WTC11 (cell line): ENCODE data around the gene FCHSD2. TPM values are rescaled to one million over a fixed set of nuclear protein-coding genes. Genes with fewer than 3 reads are reported as not detected.

Experiments
- CBFB ChIP-seq: sonication (generic); formaldehyde crosslinking; IDR thresholded peaks from 2 replicates; pipeline ENCODE4 v1.8.1; 2022; ENCODE audit warnings: mild to moderate bottlenecking, low read depth, missing genetic modification reagents
- CREM ChIP-seq: sonication (generic); formaldehyde crosslinking; IDR thresholded peaks from 2 replicates; pipeline ENCODE4 v1.8.1; 2022; ENCODE audit warnings: mild to moderate bottlenecking, missing genetic modification reagents, moderate library complexity
- CTCF ChIP-seq: fragments of 200-600 bp; IDR thresholded peaks from 2 replicates; pipeline ENCODE4 v1.8.0; 2022; ENCODE audit warnings: antibody characterized with exemption
- E2F5 ChIP-seq: sonication (generic); formaldehyde crosslinking; IDR thresholded peaks from 2 replicates; pipeline ENCODE4 v1.8.1; 2022; ENCODE audit warnings: mild to moderate bottlenecking, moderate library complexity, missing genetic modification reagents
- ESRRA ChIP-seq: sonication (generic); formaldehyde crosslinking; IDR thresholded peaks from 2 replicates; pipeline ENCODE4 v1.8.1; 2022; ENCODE audit warnings: mild to moderate bottlenecking, missing genetic modification reagents, borderline replicate concordance
- GABPB1 ChIP-seq: sonication (generic); formaldehyde crosslinking; IDR thresholded peaks from 2 replicates; pipeline ENCODE4 v1.8.1; 2023; ENCODE audit warnings: mild to moderate bottlenecking, missing genetic modification reagents
- IRF1 ChIP-seq: sonication (generic); formaldehyde crosslinking; IDR thresholded peaks from 2 replicates; pipeline ENCODE4 v1.8.0; 2023; ENCODE audit warnings: missing genetic modification reagents
- MLX ChIP-seq: sonication (generic); formaldehyde crosslinking; IDR thresholded peaks from 2 replicates; pipeline ENCODE4 v1.8.1; 2023; ENCODE audit warnings: mild to moderate bottlenecking, missing genetic modification reagents, moderate library complexity
- MYBL2 ChIP-seq: sonication (generic); formaldehyde crosslinking; IDR thresholded peaks from 2 replicates; pipeline ENCODE4 v1.8.1; 2023; ENCODE audit warnings: mild to moderate bottlenecking, moderate library complexity, missing genetic modification reagents
- NFYB ChIP-seq: sonication (generic); formaldehyde crosslinking; conservative IDR thresholded peaks from 2 replicates; pipeline ENCODE4 v1.8.0; 2022; ENCODE audit warnings: low read depth, missing genetic modification reagents
- NR1H2 ChIP-seq: sonication (generic); formaldehyde crosslinking; IDR thresholded peaks from 2 replicates; pipeline ENCODE4 v1.9.0; 2021; ENCODE audit warnings: mild to moderate bottlenecking, moderate library complexity, missing genetic modification reagents
- SOX15 ChIP-seq: fragments of 250-450 bp; sonication (Bioruptor Pico); IDR thresholded peaks from 2 replicates; pipeline ENCODE4 v1.9.0; 2021; ENCODE audit warnings: mild to moderate bottlenecking
- ZNF232 ChIP-seq: sonication (generic); formaldehyde crosslinking; IDR thresholded peaks from 2 replicates; pipeline ENCODE4 v1.8.0; 2022; ENCODE audit warnings: mild to moderate bottlenecking, missing genetic modification reagents
- total RNA-seq: library from RNA; stranded (reverse); gene quantifications from 3 replicates; pipeline ENCODE4 v1.2.3, GENCODE V29; 2021
- TF ChIP-seq, protein P1 (sequence below): sonication (generic); formaldehyde crosslinking; conservative IDR thresholded peaks from 2 replicates; pipeline ENCODE4 v1.8.1; 2022; ENCODE audit warnings: mild to moderate bottlenecking, missing genetic modification reagents
- TF ChIP-seq, protein P2 (sequence below): sonication (generic); formaldehyde crosslinking; IDR thresholded peaks from 2 replicates; pipeline ENCODE4 v1.8.0; 2022; ENCODE audit warnings: mild to moderate bottlenecking, missing genetic modification reagents
- TF ChIP-seq, protein P3 (sequence below): fragments of 250-450 bp; sonication (Bioruptor Pico); IDR thresholded peaks from 2 replicates; pipeline ENCODE4 v1.9.0; 2021; ENCODE audit warnings: mild to moderate bottlenecking
- TF ChIP-seq, protein P4 (sequence below): fragments of 250-450 bp; sonication (Bioruptor Pico); IDR thresholded peaks from 2 replicates; pipeline ENCODE4 v1.9.0; 2021; ENCODE audit warnings: moderate library complexity, mild to moderate bottlenecking, inconsistent platforms, borderline replicate concordance
- TF ChIP-seq, protein P5 (sequence below): sonication (generic); formaldehyde crosslinking; IDR thresholded peaks from 2 replicates; pipeline ENCODE4 v1.8.1; 2022; ENCODE audit warnings: missing genetic modification reagents, borderline replicate concordance
- TF ChIP-seq, protein P6 (sequence below): fragments of 250-450 bp; sonication (Bioruptor Pico); conservative IDR thresholded peaks from 2 replicates; pipeline ENCODE4 v1.9.0; 2021; ENCODE audit warnings: mild to moderate bottlenecking
- TF ChIP-seq, protein P7 (sequence below): sonication (generic); formaldehyde crosslinking; IDR thresholded peaks from 2 replicates; pipeline ENCODE4 v1.8.1; 2023; ENCODE audit warnings: mild to moderate bottlenecking, missing genetic modification reagents

The FCHSD2 gene
- total RNA-seq, 1 experiment from 2014 or later: 10.1 TPM

DNA sequence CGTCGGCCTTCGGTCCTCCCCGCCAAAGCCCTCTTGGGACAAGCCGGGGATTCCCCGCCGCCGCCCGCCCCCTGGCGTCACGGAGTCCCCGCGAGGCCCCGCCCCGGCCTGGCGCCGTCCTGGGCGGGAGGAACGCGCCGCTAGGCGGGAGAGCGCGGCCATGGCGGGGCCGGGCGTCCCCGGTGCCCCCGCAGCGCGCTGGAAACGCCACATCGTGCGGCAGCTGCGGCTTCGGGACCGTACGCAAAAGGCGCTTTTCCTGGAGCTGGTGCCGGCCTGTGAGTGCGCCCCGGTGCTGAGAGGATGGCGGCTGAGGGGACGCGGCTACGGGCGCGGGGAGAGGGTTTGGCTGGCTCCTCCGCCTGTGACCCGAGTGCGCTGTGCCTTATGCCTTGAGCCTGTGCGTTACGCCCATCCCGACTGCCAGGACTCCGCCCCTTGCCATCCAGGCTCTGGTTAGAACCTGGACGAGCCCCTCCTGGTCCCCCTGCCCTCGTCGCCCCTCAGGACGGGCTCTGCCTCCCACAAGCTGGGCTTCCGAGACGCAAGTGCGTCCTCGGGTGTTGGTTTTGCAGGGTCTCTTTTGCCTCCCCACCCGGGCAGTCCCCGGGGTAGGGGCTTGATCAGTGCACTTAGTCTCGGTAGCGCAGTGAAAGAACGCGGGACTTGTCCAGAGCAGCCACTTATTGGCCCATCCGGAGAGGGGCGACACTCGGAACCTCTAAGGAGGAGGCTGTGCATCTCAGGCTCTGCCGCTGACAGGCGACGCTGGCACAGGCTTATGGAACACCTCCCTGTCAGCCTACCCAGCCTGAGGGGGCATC, 327.6 kb downstream of the FCHSD2 start, which contains the start of gene ATG16L2 (continued):
- no peak for TF ChIP-seq CTCF
- no peak for TF ChIP-seq NFYB
- no peak for TF ChIP-seq NR1H2 (CRISPR knock-in tag)
- no peak for TF ChIP-seq MLX (CRISPR knock-in tag)
- TF ChIP-seq, protein P1, sequence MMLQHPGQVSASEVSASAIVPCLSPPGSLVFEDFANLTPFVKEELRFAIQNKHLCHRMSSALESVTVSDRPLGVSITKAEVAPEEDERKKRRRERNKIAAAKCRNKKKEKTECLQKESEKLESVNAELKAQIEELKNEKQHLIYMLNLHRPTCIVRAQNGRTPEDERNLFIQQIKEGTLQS (CRISPR knock-in tag): no peak
- TF ChIP-seq, protein P2, sequence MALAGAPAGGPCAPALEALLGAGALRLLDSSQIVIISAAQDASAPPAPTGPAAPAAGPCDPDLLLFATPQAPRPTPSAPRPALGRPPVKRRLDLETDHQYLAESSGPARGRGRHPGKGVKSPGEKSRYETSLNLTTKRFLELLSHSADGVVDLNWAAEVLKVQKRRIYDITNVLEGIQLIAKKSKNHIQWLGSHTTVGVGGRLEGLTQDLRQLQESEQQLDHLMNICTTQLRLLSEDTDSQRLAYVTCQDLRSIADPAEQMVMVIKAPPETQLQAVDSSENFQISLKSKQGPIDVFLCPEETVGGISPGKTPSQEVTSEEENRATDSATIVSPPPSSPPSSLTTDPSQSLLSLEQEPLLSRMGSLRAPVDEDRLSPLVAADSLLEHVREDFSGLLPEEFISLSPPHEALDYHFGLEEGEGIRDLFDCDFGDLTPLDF (CRISPR knock-in tag): 0 out of 2 replicates have a peak, but pooled peaks have one; percentile 65
- TF ChIP-seq, protein P3, sequence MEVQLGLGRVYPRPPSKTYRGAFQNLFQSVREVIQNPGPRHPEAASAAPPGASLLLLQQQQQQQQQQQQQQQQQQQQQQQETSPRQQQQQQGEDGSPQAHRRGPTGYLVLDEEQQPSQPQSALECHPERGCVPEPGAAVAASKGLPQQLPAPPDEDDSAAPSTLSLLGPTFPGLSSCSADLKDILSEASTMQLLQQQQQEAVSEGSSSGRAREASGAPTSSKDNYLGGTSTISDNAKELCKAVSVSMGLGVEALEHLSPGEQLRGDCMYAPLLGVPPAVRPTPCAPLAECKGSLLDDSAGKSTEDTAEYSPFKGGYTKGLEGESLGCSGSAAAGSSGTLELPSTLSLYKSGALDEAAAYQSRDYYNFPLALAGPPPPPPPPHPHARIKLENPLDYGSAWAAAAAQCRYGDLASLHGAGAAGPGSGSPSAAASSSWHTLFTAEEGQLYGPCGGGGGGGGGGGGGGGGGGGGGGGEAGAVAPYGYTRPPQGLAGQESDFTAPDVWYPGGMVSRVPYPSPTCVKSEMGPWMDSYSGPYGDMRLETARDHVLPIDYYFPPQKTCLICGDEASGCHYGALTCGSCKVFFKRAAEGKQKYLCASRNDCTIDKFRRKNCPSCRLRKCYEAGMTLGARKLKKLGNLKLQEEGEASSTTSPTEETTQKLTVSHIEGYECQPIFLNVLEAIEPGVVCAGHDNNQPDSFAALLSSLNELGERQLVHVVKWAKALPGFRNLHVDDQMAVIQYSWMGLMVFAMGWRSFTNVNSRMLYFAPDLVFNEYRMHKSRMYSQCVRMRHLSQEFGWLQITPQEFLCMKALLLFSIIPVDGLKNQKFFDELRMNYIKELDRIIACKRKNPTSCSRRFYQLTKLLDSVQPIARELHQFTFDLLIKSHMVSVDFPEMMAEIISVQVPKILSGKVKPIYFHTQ (CRISPR knock-in tag): no peak
- no peak for TF ChIP-seq CBFB (CRISPR knock-in tag)
- no peak for TF ChIP-seq ESRRA (CRISPR knock-in tag)
- TF ChIP-seq GABPB1 (CRISPR knock-in tag): no peak
- no peak for TF ChIP-seq MYBL2 (CRISPR knock-in tag)
- no peak for TF ChIP-seq SOX15 (CRISPR knock-in tag)
- 0 out of 2 replicates have a peak, but pooled peaks have one; percentile 45 for TF ChIP-seq IRF1
- TF ChIP-seq, protein P4, sequence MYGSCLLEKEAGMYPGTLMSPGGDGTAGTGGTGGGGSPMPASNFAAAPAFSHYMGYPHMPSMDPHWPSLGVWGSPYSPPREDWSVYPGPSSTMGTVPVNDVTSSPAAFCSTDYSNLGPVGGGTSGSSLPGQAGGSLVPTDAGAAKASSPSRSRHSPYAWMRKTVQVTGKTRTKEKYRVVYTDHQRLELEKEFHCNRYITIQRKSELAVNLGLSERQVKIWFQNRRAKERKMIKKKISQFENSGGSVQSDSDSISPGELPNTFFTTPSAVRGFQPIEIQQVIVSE (CRISPR knock-in tag): no peak
- TF ChIP-seq E2F5 (CRISPR knock-in tag): peak; percentile 42; the same call in 1 of the 2 replicates
- no peak for TF ChIP-seq CREM (CRISPR knock-in tag)
- TF ChIP-seq, protein P5, sequence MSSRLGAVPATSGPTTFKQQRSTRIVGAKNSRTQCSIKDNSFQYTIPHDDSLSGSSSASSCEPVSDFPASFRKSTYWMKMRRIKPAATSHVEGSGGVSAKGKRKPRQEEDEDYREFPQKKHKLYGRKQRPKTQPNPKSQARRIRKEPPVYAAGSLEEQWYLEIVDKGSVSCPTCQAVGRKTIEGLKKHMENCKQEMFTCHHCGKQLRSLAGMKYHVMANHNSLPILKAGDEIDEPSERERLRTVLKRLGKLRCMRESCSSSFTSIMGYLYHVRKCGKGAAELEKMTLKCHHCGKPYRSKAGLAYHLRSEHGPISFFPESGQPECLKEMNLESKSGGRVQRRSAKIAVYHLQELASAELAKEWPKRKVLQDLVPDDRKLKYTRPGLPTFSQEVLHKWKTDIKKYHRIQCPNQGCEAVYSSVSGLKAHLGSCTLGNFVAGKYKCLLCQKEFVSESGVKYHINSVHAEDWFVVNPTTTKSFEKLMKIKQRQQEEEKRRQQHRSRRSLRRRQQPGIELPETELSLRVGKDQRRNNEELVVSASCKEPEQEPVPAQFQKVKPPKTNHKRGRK: no peak
- TF ChIP-seq, protein P6, sequence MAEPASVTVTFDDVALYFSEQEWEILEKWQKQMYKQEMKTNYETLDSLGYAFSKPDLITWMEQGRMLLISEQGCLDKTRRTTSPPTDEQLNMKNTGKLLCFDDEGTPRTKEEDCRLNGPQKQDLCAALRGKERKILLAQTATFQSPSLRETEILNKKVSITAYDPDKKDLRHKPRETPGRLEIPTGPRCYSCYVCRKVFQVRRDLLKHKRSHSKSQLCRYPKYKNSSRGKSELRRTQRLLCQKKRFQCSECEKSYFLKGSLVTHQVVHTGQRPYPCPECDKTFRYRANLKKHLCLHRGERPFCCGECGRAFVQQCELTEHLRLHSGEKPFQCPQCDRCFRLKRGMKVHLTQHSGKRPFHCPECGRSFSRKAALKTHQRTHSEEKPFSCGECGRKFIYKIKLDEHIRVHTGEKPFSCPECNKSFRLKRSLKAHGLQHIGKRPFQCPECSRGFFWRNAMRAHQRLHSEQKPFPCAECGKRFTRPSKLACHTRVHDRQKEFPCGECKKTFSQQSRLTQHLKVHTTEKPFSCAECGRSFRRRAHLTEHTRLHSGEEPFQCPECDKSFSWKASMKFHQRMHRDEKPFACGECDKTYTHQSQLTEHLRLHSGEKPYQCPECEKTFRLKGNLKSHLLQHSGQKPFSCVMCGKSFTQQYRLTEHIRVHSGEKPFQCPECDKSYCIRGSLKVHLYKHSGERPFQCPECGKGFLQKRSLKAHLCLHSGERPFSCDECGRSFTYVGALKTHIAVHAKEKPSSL (CRISPR knock-in tag): no peak
- TF ChIP-seq, protein P7, sequence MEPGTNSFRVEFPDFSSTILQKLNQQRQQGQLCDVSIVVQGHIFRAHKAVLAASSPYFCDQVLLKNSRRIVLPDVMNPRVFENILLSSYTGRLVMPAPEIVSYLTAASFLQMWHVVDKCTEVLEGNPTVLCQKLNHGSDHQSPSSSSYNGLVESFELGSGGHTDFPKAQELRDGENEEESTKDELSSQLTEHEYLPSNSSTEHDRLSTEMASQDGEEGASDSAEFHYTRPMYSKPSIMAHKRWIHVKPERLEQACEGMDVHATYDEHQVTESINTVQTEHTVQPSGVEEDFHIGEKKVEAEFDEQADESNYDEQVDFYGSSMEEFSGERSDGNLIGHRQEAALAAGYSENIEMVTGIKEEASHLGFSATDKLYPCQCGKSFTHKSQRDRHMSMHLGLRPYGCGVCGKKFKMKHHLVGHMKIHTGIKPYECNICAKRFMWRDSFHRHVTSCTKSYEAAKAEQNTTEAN (CRISPR knock-in tag): peak; percentile 39; the same call in 1 of the 2 replicates
- no peak for TF ChIP-seq ZNF232
